HepG2 (cell line): ENCODE measurements around the gene STRA6.

Experiments used
- EED ChIP-seq: sonication (generic); formaldehyde crosslinking; IDR thresholded peaks from 2 replicates; pipeline ENCODE4 v1.5.0; 2020; ENCODE audit warnings: mild to moderate bottlenecking, missing genetic modification reagents
- JUN ChIP-seq: sonication (generic); formaldehyde crosslinking; IDR thresholded peaks from 2 replicates; pipeline ENCODE4 v1.4.0; 2020; ENCODE audit warnings: mild to moderate bottlenecking, missing genetic modification reagents
- ZBTB42 ChIP-seq: sonication (generic); formaldehyde crosslinking; IDR thresholded peaks from 2 replicates; pipeline ENCODE4 v1.5.0; 2020; ENCODE audit warnings: mild to moderate bottlenecking, missing genetic modification reagents
- TF ChIP-seq, protein P1 (sequence below): fragments of 450-650 bp; IDR thresholded peaks from 2 replicates; pipeline ENCODE4 v1.6.1; 2016
- TF ChIP-seq, protein P2 (sequence below): sonication (generic); formaldehyde crosslinking; IDR thresholded peaks from 2 replicates; pipeline ENCODE4 v1.4.0; 2020; ENCODE audit warnings: missing genetic modification reagents
- TF ChIP-seq, protein P3 (sequence below): sonication (generic); formaldehyde crosslinking; IDR thresholded peaks from 2 replicates; pipeline ENCODE4 v1.4.0; 2020; ENCODE audit warnings: missing genetic modification reagents
- TF ChIP-seq, protein P4 (sequence below), 2 experiments: IDR thresholded peaks; 2 replicates each; pipeline ENCODE4 v1.6.1; 2011 to 2012; ENCODE audit warnings: low read length in 2 of 2, borderline replicate concordance in 1 of 2, low read depth in 1 of 2, mild to moderate bottlenecking in 1 of 2, moderate library complexity in 1 of 2
- TF ChIP-seq, protein P5 (sequence below): sonication (generic); formaldehyde crosslinking; IDR thresholded peaks from 2 replicates; pipeline ENCODE4 v1.5.0; 2020; ENCODE audit warnings: mild to moderate bottlenecking, missing genetic modification reagents, moderate library complexity

DNA sequence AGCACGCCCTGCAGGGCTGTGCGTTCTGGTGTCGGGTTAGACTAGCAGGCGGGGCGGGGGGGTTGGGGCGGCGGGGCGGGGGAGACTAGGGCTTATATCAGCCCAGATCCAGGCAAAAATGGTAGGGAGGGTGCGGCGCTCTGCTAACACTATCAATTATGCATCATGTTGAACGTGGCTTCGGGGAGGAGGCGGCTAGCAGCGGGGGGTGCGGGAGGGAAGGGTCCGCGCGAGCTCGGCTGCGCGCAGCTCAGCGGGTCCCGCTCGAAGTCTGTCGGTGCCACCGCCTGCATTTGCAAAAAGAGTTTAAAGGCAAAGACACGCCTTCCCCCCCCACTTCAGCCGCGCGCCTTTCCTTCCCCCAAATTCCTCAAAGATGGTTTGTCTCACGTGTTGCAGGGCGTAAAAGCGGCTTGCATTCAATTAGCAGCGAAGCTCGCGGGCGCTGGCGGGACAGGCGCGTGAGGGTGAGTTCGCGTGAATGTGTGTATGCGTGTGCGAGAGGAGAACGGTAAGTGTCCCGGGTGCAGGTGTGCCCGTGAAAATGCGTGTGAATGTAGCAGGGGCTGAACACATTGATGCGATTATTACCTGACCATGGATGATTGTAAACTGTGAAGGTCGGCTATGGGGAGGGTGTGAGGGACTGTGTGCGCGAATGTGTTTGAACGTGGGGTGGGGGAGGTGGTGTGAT, 72.3 kb downstream of the STRA6 start, which contains the start of gene ISLR2:
- TF ChIP-seq, protein P1, sequence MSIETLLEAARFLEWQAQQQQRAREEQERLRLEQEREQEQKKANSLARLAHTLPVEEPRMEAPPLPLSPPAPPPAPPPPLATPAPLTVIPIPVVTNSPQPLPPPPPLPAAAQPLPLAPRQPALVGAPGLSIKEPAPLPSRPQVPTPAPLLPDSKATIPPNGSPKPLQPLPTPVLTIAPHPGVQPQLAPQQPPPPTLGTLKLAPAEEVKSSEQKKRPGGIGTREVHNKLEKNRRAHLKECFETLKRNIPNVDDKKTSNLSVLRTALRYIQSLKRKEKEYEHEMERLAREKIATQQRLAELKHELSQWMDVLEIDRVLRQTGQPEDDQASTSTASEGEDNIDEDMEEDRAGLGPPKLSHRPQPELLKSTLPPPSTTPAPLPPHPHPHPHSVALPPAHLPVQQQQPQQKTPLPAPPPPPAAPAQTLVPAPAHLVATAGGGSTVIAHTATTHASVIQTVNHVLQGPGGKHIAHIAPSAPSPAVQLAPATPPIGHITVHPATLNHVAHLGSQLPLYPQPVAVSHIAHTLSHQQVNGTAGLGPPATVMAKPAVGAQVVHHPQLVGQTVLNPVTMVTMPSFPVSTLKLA: no peak
- TF ChIP-seq, protein P2, sequence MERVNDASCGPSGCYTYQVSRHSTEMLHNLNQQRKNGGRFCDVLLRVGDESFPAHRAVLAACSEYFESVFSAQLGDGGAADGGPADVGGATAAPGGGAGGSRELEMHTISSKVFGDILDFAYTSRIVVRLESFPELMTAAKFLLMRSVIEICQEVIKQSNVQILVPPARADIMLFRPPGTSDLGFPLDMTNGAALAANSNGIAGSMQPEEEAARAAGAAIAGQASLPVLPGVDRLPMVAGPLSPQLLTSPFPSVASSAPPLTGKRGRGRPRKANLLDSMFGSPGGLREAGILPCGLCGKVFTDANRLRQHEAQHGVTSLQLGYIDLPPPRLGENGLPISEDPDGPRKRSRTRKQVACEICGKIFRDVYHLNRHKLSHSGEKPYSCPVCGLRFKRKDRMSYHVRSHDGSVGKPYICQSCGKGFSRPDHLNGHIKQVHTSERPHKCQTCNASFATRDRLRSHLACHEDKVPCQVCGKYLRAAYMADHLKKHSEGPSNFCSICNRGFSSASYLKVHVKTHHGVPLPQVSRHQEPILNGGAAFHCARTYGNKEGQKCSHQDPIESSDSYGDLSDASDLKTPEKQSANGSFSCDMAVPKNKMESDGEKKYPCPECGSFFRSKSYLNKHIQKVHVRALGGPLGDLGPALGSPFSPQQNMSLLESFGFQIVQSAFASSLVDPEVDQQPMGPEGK: no peak
- no peak for TF ChIP-seq ZBTB42 (CRISPR knock-in tag)
- no peak for TF ChIP-seq JUN (CRISPR knock-in tag)
- no peak for TF ChIP-seq EED (CRISPR knock-in tag)
- TF ChIP-seq, protein P3, sequence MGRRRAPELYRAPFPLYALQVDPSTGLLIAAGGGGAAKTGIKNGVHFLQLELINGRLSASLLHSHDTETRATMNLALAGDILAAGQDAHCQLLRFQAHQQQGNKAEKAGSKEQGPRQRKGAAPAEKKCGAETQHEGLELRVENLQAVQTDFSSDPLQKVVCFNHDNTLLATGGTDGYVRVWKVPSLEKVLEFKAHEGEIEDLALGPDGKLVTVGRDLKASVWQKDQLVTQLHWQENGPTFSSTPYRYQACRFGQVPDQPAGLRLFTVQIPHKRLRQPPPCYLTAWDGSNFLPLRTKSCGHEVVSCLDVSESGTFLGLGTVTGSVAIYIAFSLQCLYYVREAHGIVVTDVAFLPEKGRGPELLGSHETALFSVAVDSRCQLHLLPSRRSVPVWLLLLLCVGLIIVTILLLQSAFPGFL (CRISPR knock-in tag): no peak
- TF ChIP-seq, protein P4, sequence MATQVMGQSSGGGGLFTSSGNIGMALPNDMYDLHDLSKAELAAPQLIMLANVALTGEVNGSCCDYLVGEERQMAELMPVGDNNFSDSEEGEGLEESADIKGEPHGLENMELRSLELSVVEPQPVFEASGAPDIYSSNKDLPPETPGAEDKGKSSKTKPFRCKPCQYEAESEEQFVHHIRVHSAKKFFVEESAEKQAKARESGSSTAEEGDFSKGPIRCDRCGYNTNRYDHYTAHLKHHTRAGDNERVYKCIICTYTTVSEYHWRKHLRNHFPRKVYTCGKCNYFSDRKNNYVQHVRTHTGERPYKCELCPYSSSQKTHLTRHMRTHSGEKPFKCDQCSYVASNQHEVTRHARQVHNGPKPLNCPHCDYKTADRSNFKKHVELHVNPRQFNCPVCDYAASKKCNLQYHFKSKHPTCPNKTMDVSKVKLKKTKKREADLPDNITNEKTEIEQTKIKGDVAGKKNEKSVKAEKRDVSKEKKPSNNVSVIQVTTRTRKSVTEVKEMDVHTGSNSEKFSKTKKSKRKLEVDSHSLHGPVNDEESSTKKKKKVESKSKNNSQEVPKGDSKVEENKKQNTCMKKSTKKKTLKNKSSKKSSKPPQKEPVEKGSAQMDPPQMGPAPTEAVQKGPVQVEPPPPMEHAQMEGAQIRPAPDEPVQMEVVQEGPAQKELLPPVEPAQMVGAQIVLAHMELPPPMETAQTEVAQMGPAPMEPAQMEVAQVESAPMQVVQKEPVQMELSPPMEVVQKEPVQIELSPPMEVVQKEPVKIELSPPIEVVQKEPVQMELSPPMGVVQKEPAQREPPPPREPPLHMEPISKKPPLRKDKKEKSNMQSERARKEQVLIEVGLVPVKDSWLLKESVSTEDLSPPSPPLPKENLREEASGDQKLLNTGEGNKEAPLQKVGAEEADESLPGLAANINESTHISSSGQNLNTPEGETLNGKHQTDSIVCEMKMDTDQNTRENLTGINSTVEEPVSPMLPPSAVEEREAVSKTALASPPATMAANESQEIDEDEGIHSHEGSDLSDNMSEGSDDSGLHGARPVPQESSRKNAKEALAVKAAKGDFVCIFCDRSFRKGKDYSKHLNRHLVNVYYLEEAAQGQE (IDR thresholded peaks at IDR 0.05; ENCODE audit: borderline replicate concordance in 1 of 2, low read depth in 1 of 2, low read length in 2 of 2): no peak
- TF ChIP-seq, protein P5, sequence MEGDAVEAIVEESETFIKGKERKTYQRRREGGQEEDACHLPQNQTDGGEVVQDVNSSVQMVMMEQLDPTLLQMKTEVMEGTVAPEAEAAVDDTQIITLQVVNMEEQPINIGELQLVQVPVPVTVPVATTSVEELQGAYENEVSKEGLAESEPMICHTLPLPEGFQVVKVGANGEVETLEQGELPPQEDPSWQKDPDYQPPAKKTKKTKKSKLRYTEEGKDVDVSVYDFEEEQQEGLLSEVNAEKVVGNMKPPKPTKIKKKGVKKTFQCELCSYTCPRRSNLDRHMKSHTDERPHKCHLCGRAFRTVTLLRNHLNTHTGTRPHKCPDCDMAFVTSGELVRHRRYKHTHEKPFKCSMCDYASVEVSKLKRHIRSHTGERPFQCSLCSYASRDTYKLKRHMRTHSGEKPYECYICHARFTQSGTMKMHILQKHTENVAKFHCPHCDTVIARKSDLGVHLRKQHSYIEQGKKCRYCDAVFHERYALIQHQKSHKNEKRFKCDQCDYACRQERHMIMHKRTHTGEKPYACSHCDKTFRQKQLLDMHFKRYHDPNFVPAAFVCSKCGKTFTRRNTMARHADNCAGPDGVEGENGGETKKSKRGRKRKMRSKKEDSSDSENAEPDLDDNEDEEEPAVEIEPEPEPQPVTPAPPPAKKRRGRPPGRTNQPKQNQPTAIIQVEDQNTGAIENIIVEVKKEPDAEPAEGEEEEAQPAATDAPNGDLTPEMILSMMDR (CRISPR knock-in tag): no peak
